ENCODE measurements around the gene RALGPS1. TPM values are rescaled to one million over a fixed set of nuclear protein-coding genes. Genes with fewer than 3 reads are reported as not detected.

The RALGPS1 gene
- total RNA-seq, 4 donors from 2014 or later: 7.3 to 22.4 (median 15.4) TPM

- H3K4me3 ChIP-seq (ENCODE audit: low read depth, poor library complexity, severe bottlenecking): no peak overlapping the region
- no peak for TF ChIP-seq POLR2A (IDR thresholded peaks at IDR 0.05)
- TF ChIP-seq, protein P1, sequence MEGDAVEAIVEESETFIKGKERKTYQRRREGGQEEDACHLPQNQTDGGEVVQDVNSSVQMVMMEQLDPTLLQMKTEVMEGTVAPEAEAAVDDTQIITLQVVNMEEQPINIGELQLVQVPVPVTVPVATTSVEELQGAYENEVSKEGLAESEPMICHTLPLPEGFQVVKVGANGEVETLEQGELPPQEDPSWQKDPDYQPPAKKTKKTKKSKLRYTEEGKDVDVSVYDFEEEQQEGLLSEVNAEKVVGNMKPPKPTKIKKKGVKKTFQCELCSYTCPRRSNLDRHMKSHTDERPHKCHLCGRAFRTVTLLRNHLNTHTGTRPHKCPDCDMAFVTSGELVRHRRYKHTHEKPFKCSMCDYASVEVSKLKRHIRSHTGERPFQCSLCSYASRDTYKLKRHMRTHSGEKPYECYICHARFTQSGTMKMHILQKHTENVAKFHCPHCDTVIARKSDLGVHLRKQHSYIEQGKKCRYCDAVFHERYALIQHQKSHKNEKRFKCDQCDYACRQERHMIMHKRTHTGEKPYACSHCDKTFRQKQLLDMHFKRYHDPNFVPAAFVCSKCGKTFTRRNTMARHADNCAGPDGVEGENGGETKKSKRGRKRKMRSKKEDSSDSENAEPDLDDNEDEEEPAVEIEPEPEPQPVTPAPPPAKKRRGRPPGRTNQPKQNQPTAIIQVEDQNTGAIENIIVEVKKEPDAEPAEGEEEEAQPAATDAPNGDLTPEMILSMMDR (IDR thresholded peaks at IDR 0.05): no peak
- 78 to 89% methylated on average over 14 to 15 of the region's 15 CpGs for WGBS, 2 donors
- intact Hi-C loops (cut with DNase I; ENCODE audit: low total_unique reads): no loop called here
- peak in 1 of 2 donors; percentile 74 for DNase-seq (ENCODE audit: low spot score in 2 of 2)
Measured at GRCh38 chr9:127179633-127180441, 265.3 kb downstream of the RALGPS1 start.

DNA sequence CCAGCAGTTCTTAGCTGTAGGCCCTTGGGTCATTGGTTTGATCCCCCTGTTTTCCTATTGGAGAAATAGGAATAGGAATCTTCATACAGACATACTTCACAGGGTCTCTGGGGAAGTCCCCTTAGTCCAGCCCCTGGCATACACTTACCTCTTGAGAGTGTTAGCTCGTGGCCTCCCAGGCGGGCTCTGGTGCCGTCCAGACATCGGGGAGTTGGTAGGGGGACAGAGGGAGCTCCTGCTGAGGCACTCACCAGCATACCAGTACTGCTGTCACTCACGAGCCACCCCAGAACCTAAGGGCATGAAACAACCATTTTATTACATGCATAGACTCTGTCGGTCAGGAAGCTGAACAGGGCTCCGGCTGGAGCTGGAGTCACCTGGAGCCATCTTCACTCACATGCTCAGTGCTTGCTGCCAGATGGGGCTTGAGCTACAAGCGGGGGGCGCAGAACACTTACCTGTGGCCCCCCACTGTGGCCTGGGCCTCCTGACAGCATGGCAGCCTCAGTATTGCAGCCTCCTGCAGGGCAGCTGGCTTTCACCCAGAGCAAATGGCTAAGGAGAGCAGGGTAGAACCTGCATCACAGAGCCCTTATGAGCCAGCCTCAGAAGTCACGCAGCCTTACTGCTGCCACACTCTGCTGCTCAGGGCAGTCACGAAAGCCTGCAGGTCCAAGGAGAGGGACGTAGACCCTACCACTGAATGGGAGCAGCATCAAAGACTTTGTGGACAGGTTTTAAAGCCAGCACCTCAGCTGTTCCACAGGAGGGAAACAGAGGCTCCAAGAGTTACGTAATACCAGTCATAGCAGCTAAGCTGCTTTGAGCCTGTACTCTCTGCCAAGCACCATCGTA is 266.1 kb downstream of the RALGPS1 start:
- intact Hi-C loops (cut with DNase I; ENCODE audit: low total_unique reads): no loop called here

DNA sequence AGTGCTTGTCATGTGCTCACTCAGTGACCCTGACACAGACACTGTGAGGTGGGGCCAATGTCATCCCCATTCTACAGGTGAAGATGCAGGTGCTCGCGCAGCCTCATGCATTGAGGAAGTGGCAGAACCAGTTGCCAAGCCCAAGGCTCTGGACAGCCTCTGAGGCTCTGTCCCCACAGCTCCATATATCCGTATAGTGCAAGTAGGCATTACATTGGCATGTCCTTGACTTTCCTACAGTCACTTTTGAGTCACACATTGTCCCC is 266.7 kb downstream of the RALGPS1 start:
- TF ChIP-seq, protein P1 (IDR thresholded peaks at IDR 0.05): no peak
- no peak for TF ChIP-seq POLR2A (IDR thresholded peaks at IDR 0.05)
- 70 to 86% methylated on average over 3 of the region's 3 CpGs for WGBS, 2 donors
- intact Hi-C loops (cut with DNase I; ENCODE audit: low total_unique reads): no loop called here
- DNase-seq (ENCODE audit: low spot score in 2 of 2): no peak
- no peak overlapping the region for H3K4me3 ChIP-seq (ENCODE audit: low read depth, poor library complexity, severe bottlenecking)

More for the DNA sequence above, 266.1 kb downstream of the RALGPS1 start:
- 89 to 95% methylated on average over 11 to 14 of the region's 14 CpGs for WGBS, 2 donors
- H3K4me3 ChIP-seq (ENCODE audit: low read depth, poor library complexity, severe bottlenecking): no peak overlapping the region
- TF ChIP-seq, protein P1 (IDR thresholded peaks at IDR 0.05): no peak
- TF ChIP-seq POLR2A (IDR thresholded peaks at IDR 0.05): no peak
- DNase-seq (ENCODE audit: low spot score in 2 of 2): peak in 1 of 2 donors; percentile 68

DNA sequence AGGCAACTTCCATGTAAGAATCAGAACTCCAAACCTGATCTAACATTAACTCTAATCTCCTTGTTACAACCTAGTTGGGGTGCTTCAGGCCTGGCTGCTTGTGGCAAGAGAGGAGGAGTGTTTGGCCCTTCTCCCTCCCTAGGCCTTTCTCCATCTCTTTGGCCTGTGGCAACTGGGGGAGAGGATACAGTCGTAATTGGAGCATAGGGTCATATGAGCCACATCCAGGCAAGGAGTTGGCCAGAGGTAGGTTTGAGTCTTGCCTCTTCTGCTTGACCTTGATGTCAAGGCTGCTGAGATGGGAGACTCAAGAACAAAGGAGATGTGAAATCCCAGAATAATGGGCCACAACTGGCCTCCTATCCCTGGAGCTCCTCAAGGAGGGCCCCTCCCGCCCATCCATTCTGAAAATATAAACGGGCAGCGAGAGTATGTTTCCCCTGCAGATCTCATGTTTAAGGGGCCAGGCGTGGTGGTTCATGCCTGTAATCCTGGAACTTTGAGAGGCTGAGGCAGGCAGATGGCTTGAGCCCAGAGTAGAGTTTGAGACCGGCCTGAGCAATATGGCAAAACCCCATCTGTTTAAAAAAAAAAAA is 267.1 kb downstream of the RALGPS1 start:
- peak in 1 of 2 donors; percentile 69 for DNase-seq (ENCODE audit: low spot score in 2 of 2)
- H3K4me3 ChIP-seq (ENCODE audit: low read depth, poor library complexity, severe bottlenecking): no peak overlapping the region
- intact Hi-C loops (cut with DNase I; ENCODE audit: low total_unique reads): no loop called here
- 94 to 95% methylated on average over 6 of the region's 6 CpGs for WGBS, 2 donors
- TF ChIP-seq, protein P1 (IDR thresholded peaks at IDR 0.05): no peak
- no peak for TF ChIP-seq POLR2A (IDR thresholded peaks at IDR 0.05)

GRCh38 chr9:127182901-127183746 is 268.5 kb downstream of the RALGPS1 start:
- WGBS, 2 donors: 92 to 93% methylated on average over 14 of the region's 14 CpGs
- peak in 1 of 2 donors; percentile 82 for DNase-seq (ENCODE audit: low spot score in 2 of 2)
- no peak overlapping the region for H3K4me3 ChIP-seq (ENCODE audit: low read depth, poor library complexity, severe bottlenecking)
- intact Hi-C loops (cut with DNase I; ENCODE audit: low total_unique reads): no loop called here
- TF ChIP-seq, protein P1 (IDR thresholded peaks at IDR 0.05): no peak
- no peak for TF ChIP-seq POLR2A (IDR thresholded peaks at IDR 0.05)

Measured in lower leg skin (tissue), 4 donors.